Osteoblast (primary cell): Measurements from ENCODE around the gene CDX1. TPM values are rescaled to one million over a fixed set of nuclear protein-coding genes. Genes with fewer than 3 reads are reported as not detected.

Experiments used
- DNase-seq: peaks from one replicate; pipeline ENCODE4 v3.0.0; 2011; ENCODE audit warnings: low spot score, mixed read lengths; ENCODE audit not compliant: insufficient read length; ENCODE audit errors: missing footprints
- H2AFZ ChIP-seq: 2 replicates; pipeline ENCODE4 v1.6.0; 2011; ENCODE audit warnings: mild to moderate bottlenecking, low read length
- H3K27ac ChIP-seq: 2 replicates; pipeline ENCODE4 v1.5.1; 2011; ENCODE audit warnings: mild to moderate bottlenecking, low read depth, low read length, moderate library complexity
- H3K27me3 ChIP-seq: 2 replicates; pipeline ENCODE4 v1.6.0; 2012; ENCODE audit warnings: mild to moderate bottlenecking, control low read depth, inconsistent platforms, low read length, moderate library complexity; ENCODE audit not compliant: insufficient read depth
- H3K36me3 ChIP-seq: 2 replicates; pipeline ENCODE4 v1.5.1; 2011; ENCODE audit warnings: mild to moderate bottlenecking, low read length, control low read depth, moderate library complexity; ENCODE audit not compliant: insufficient read depth
- H3K4me1 ChIP-seq: 2 replicates; pipeline ENCODE4 v1.5.1; 2011; ENCODE audit warnings: mild to moderate bottlenecking, low read length, control low read depth, moderate library complexity; ENCODE audit not compliant: insufficient read depth
- H3K4me2 ChIP-seq: 2 replicates; pipeline ENCODE4 v1.6.0; 2011; ENCODE audit warnings: mild to moderate bottlenecking, low read length; ENCODE audit not compliant: insufficient read depth
- H3K4me3 ChIP-seq: fragments of 200-600 bp; sonication (generic); 3 replicates; pipeline ENCODE4 v1.5.1; 2012; ENCODE audit warnings: mild to moderate bottlenecking, low read length, inconsistent platforms; ENCODE audit not compliant: insufficient read depth
- H3K79me2 ChIP-seq: 2 replicates; pipeline ENCODE4 v1.6.0; 2012; ENCODE audit warnings: mild to moderate bottlenecking, low read length, control low read depth, inconsistent platforms; ENCODE audit not compliant: insufficient read depth
- H3K9me3 ChIP-seq: 2 replicates; pipeline ENCODE4 v1.5.1; 2011; ENCODE audit warnings: low read depth, low read length, control low read depth
- H4K20me1 ChIP-seq: 2 replicates; pipeline ENCODE4 v1.6.0; 2012; ENCODE audit warnings: mild to moderate bottlenecking, low read length, control low read depth; ENCODE audit not compliant: insufficient read depth
- CTCF ChIP-seq: IDR thresholded peaks from 2 replicates; pipeline ENCODE4 v1.5.1; 2011; ENCODE audit warnings: mild to moderate bottlenecking, low read depth, low read length, moderate library complexity; ENCODE audit errors: extremely low read depth
- total RNA-seq: library from RNA; depleted of rRNA; stranded (reverse); fragments of >200 nt; gene quantifications from 2 replicates; pipeline ENCODE4 v1.2.3, GENCODE V29; 2012

CDX1 gene
- total RNA-seq, 1 donor: 0.36 TPM

GRCh38 chr5:150135557-150136304 is 30.8 kb upstream of the CDX1 start:
- TF ChIP-seq CTCF: no peak
- DNase-seq: peak; percentile 30
- H3K79me2 ChIP-seq: peaks cover 57% of the 10 kb centered on the region
- peak overlapping the region; percentile 60 for H3K27ac ChIP-seq
- H3K4me3 ChIP-seq: no peak overlapping the region
- H2AFZ ChIP-seq: no peak overlapping the region
- no peaks in the 10 kb centered on the region for H3K27me3 ChIP-seq
- no peak overlapping the region for H3K4me2 ChIP-seq
- no peaks in the 10 kb centered on the region for H3K9me3 ChIP-seq
- peaks cover 57% of the 10 kb centered on the region for H3K36me3 ChIP-seq
- H4K20me1 ChIP-seq: no peaks in the 10 kb centered on the region
- peaks cover 67% of the 10 kb centered on the region for H3K4me1 ChIP-seq

GRCh38 chr5:150136305-150137167 is 30.0 kb upstream of the CDX1 start:
- Histone ChIP-seq H3K27me3 (no peaks in the 10 kb centered on the region), H3K4me3 (no peak overlapping the region), H3K27ac (peak overlapping the region; percentile 96), H3K4me2 (no peak overlapping the region), H2AFZ (no peak overlapping the region), H3K79me2 (peaks cover 65% of the 10 kb centered on the region), H3K4me1 (peaks cover 74% of the 10 kb centered on the region), H4K20me1 (no peaks in the 10 kb centered on the region), H3K36me3 (peaks cover 55% of the 10 kb centered on the region), H3K9me3 (no peaks in the 10 kb centered on the region)
- TF ChIP-seq CTCF: no peak
- no peak for DNase-seq

DNA sequence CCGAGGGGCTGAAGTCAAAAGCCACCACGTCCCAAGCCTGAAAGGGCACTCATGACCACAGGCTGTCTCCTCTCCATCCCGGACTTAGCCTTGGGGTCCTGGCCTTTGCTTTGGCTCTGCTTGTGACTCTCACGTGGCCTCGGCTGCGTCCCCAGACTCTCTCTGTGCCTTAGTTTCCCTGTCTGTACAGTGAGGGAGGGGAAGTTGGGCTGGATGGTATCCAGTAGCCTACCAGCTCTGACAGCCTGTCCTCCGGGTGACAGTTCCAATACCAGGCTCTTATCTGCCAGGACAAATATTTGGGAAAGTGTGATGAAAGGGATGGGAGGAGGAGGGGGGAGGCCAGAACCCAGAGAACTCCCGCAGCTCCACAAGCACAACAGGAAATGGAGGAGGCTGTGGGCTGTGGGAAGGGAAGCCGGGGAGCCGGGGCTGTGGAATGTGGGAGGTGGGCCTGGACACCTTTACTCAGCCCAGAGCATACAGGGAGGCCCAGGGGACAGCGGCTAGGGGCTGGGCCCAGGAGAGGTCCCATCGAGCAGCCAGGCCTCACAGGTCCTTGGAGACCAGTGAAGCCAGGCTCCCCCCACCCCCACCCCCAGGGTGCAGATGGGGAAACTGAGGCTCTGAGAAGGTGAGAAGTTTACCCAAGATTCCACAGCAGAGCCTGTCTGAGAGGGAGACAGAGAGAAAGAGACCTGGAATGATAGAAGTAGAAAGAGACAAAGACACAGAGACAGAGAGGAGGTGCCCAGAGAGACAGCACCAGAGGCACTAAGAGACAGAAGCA is 29.2 kb upstream of the CDX1 start:
- Histone ChIP-seq H3K9me3 (no peaks in the 10 kb centered on the region), H3K79me2 (peaks cover 71% of the 10 kb centered on the region), H3K36me3 (peaks cover 51% of the 10 kb centered on the region), H3K4me2 (peak overlapping the region; percentile 76), H2AFZ (no peak overlapping the region), H4K20me1 (no peaks in the 10 kb centered on the region), H3K27me3 (no peaks in the 10 kb centered on the region), H3K4me3 (no peak overlapping the region), H3K27ac (peak overlapping the region; percentile 96), H3K4me1 (peaks cover 74% of the 10 kb centered on the region)
- no peak for TF ChIP-seq CTCF
- DNase-seq: peak; percentile 88
